ENCODE data around the gene DMRT2.

DNA sequence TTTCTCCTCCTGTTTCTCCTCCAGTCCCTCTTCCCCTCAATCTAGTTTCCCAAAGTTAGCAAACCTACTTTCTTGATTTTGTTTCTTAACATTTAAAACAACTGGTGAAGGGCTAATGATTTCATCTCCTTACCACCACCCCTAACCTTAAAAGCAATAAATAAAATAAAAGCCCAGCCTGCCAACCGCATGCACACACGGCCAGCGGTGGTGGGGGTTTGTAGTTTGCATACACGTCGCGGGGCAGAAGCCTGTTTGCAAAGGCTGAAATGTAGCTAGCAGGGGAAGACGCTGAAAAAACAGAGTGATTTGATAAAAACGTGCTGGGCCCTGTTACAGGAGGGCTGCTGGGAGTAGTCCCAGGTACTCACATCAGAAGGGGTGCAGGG lies 1.9 kb upstream of the DMRT2 start:
- TF ChIP-seq, protein P1, sequence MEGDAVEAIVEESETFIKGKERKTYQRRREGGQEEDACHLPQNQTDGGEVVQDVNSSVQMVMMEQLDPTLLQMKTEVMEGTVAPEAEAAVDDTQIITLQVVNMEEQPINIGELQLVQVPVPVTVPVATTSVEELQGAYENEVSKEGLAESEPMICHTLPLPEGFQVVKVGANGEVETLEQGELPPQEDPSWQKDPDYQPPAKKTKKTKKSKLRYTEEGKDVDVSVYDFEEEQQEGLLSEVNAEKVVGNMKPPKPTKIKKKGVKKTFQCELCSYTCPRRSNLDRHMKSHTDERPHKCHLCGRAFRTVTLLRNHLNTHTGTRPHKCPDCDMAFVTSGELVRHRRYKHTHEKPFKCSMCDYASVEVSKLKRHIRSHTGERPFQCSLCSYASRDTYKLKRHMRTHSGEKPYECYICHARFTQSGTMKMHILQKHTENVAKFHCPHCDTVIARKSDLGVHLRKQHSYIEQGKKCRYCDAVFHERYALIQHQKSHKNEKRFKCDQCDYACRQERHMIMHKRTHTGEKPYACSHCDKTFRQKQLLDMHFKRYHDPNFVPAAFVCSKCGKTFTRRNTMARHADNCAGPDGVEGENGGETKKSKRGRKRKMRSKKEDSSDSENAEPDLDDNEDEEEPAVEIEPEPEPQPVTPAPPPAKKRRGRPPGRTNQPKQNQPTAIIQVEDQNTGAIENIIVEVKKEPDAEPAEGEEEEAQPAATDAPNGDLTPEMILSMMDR (IDR thresholded peaks at IDR 0.05; ENCODE audit: low read depth, low read length, poor library complexity, severe bottlenecking), result no peak
- TF ChIP-seq EZH2phosphoT487 (IDR thresholded peaks at IDR 0.05; ENCODE audit: borderline replicate concordance, low read length), result no peak

Data from DOHH2 (cell line).